Testis (tissue), 3 donors: ENCODE results near the gene HRH3. TPM values are rescaled to one million over a fixed set of nuclear protein-coding genes. Genes with fewer than 3 reads are reported as not detected.

Experiments
- DNase-seq: peaks from one replicate; pipeline ENCODE4 v3.0.0-alpha.2; 2019
- H3K27ac ChIP-seq, 2 donors: fragments of 200-600 bp; sonication (generic); one replicate each; pipeline ENCODE4 v1.5.1; 2019
- H3K27me3 ChIP-seq: fragments of 200-600 bp; sonication (generic); one replicate; pipeline ENCODE4 v1.5.1; 2019
- H3K36me3 ChIP-seq: fragments of 200-600 bp; sonication (generic); one replicate; pipeline ENCODE4 v1.5.1; 2017; ENCODE audit warnings: low read depth; ENCODE audit errors: missing control alignments
- H3K4me1 ChIP-seq: fragments of 200-600 bp; sonication (generic); one replicate; pipeline ENCODE4 v1.5.1; 2019
- H3K4me3 ChIP-seq, 2 donors: fragments of 200-600 bp; sonication (generic); one replicate each; pipeline ENCODE4 v1.5.1; 2017 to 2019
- H3K9me3 ChIP-seq: fragments of 200-600 bp; sonication (generic); one replicate; pipeline ENCODE4 v1.5.1; 2017
- CTCF ChIP-seq, 3 experiments: fragments of 450-650 bp in 2 of 3; fragments of 200-600 bp in 1 of 3; sonication (generic) in 1 of 3; IDR thresholded peaks; one replicate each; pipeline ENCODE4 v1.5.1; 2016 to 2019; ENCODE audit warnings: antibody characterized with exemption in 3 of 3, mild to moderate bottlenecking in 2 of 3, moderate library complexity in 1 of 3
- POLR2A ChIP-seq: fragments of 450-650 bp; IDR thresholded peaks from one replicate; pipeline ENCODE4 v1.6.1; 2017; ENCODE audit warnings: antibody characterized with exemption, mild to moderate bottlenecking, moderate library complexity
- WGBS, 2 donors: methylation state at CpG; one replicate each; pipeline ENCODE4 v1.1.5; 2018; 5-methylcytosine and 5-hydroxymethylcytosine counted together
- intact Hi-C: fragments of 100-400 bp; cut with DNase I; formaldehyde crosslinking; loops from one replicate; pipeline ENCODE4 v1.15.1; 2023; ENCODE audit warnings: low total_unique reads
- polyA plus RNA-seq: library from polyadenylated mRNA; stranded (reverse); fragments of 350-450 nt; fragmentation: Illumina TruSeq; extraction: RNeasy Lipid Tissue Mini Kit (QIAGEN cat#74804); gene quantifications from one replicate; pipeline ENCODE4 v1.2.3, GENCODE V29; 2014; ENCODE audit warnings: low read depth, low replicate concordance; ENCODE audit not compliant: insufficient read depth
- total RNA-seq, 2 donors: library from RNA; depleted of rRNA; stranded (reverse); fragments of >200 nt; gene quantifications; one replicate each; pipeline ENCODE4 v1.2.3, GENCODE V29; 2016

HRH3 gene
- total and polyA plus RNA-seq, 3 donors from 2014 or later, result 0.67 to 2.5 (median 1.1) TPM

- DNase-seq, result no peak
- intact Hi-C loops, result no loop called here
- Histone ChIP-seq H3K36me3 (no peaks in the 10 kb centered on the region), H3K9me3 (no peaks in the 10 kb centered on the region), H3K4me1 (peaks cover 23% of the 10 kb centered on the region), H3K27me3 (no peaks in the 10 kb centered on the region), H3K4me3 (peak overlapping the region; percentile 93 to 97), H3K27ac (peak overlapping the region; percentile 87)
- 20% methylated on average over 25 of the region's 25 CpGs for WGBS, 2 donors
- TF ChIP-seq POLR2A (no peak), CTCF (IDR thresholded peaks at IDR 0.05) (no peak)
Observed at GRCh38 chr20:62183426-62184142, 36.5 kb downstream of the HRH3 start.

- peak; percentile 96 for DNase-seq
- H3K4me1 ChIP-seq, result peaks cover 23% of the 10 kb centered on the region
- H3K4me3 ChIP-seq, result peak within 1 kb of the TSS; percentile 93 to 97
- no peaks in the 10 kb centered on the region for H3K36me3 ChIP-seq
- H3K9me3 ChIP-seq, result no peaks in the 10 kb centered on the region
- 0 to 1% methylated on average over 25 to 96 of the region's 96 CpGs for WGBS, 2 donors
- peak; percentile 33 for TF ChIP-seq POLR2A
- TF ChIP-seq CTCF (IDR thresholded peaks at IDR 0.05), result peak in 1 of 3 experiments; percentile 13
- no peaks in the 10 kb centered on the region for H3K27me3 ChIP-seq
- intact Hi-C loops, result no loop called here
- H3K27ac ChIP-seq, result peak within 1 kb of the TSS; percentile 87
Observed at GRCh38 chr20:62182469-62183425, 37.3 kb downstream of the HRH3 start, which contains the start of gene MTG2. Gene MTG2, plus strand, starts transcription at chr20:62183028. Its CDS starts 10,393 bp downstream, at chr20:62193421.

- DNase-seq, result no peak
- no peaks in the 10 kb centered on the region for H3K9me3 ChIP-seq
- peaks cover 20% of the 10 kb centered on the region for H3K4me1 ChIP-seq
- WGBS, 2 donors, result 75% methylated on average over 2 of the region's 2 CpGs
- no peaks in the 10 kb centered on the region for H3K36me3 ChIP-seq
- intact Hi-C loops, result no loop called here
- H3K4me3 ChIP-seq, result peak overlapping the region in 1 of 2 donors; percentile 97
- no peak for TF ChIP-seq POLR2A
- TF ChIP-seq CTCF (IDR thresholded peaks at IDR 0.05), result no peak
- no peaks in the 10 kb centered on the region for H3K27me3 ChIP-seq
- peak overlapping the region in 1 of 2 donors; percentile 87 for H3K27ac ChIP-seq
Observed at GRCh38 chr20:62181808-62182207, 38.3 kb downstream of the HRH3 start.

- Histone ChIP-seq H3K27me3 (no peaks in the 10 kb centered on the region), H3K4me3 (no peak overlapping the region), H3K36me3 (no peaks in the 10 kb centered on the region), H3K4me1 (peaks cover 12% of the 10 kb centered on the region), H3K27ac (no peak overlapping the region), H3K9me3 (no peaks in the 10 kb centered on the region)
- TF ChIP-seq CTCF (IDR thresholded peaks at IDR 0.05) (no peak), POLR2A (no peak)
- 96 to 97% methylated on average over 14 of the region's 14 CpGs for WGBS, 2 donors
- DNase-seq, result no peak
- intact Hi-C loops, result no loop called here
Observed at GRCh38 chr20:62179162-62179504, 40.9 kb downstream of the HRH3 start.
